Endothelial cell of umbilical vein (primary cell): ENCODE measurements around the gene DNAJC6. TPM values are rescaled to one million over a fixed set of nuclear protein-coding genes. Genes with fewer than 3 reads are reported as not detected.

Source experiments
- BruUV-seq: library from RNA; stranded (reverse); fragments of 400-500 nt; replicated peaks from 2 replicates; lab custom pipeline; 2021; lab: Mats Ljungman, UMichigan
- CTCF ChIA-PET: fragments of 300-600, 350-600 bp; sonication (Branson Sonifier 250); formaldehyde crosslinking; loops from one replicate; lab custom pipeline; 2021; ENCODE audit warnings: antibody characterized with exemption, inconsistent platforms; lab: Charles Lee
- POLR2A ChIA-PET: fragments of 300-600, 350-600 bp; sonication (Branson Sonifier 250); formaldehyde crosslinking; loops from one replicate; lab custom pipeline; 2021; ENCODE audit warnings: antibody characterized with exemption, inconsistent platforms; lab: Charles Lee
- DNase-seq: peaks from one replicate; pipeline ENCODE4 v3.0.0-alpha.2; 2011; ENCODE audit warnings: low read depth, low spot score
- FAIRE-seq: peaks from 2 replicates; lab custom pipeline; 2011; peaks lifted over from hg19 to GRCh38; lab: Jason Lieb, UNC
- H2AFZ ChIP-seq: 2 replicates; pipeline ENCODE4 v1.6.0; 2012; ENCODE audit warnings: low read depth, low read length, control low read depth, inconsistent platforms
- H3K27ac ChIP-seq: 2 replicates; pipeline ENCODE4 v1.5.1; 2011; ENCODE audit warnings: low read depth, mild to moderate bottlenecking, control low read depth, low read length, moderate library complexity; ENCODE audit not compliant: insufficient read depth
- H3K27me3 ChIP-seq, 2 experiments: 2 replicates each; pipeline versions ENCODE4 v1.6.0 to v1.6.1; 2011; ENCODE audit warnings: low read length in 2 of 2, mixed read lengths in 1 of 2; ENCODE audit not compliant: control insufficient read depth in 2 of 2, insufficient read depth in 2 of 2
- H3K36me3 ChIP-seq, 2 experiments: 2 replicates in 1 of 2; 3 replicates in 1 of 2; pipeline ENCODE4 v1.5.1; 2011; ENCODE audit warnings: low read length in 2 of 2, mild to moderate bottlenecking in 1 of 2, moderate library complexity in 1 of 2; ENCODE audit not compliant: control insufficient read depth in 2 of 2, insufficient read depth in 2 of 2; ENCODE audit errors: extremely low read depth in 1 of 2
- H3K4me1 ChIP-seq: 3 replicates; pipeline ENCODE4 v1.5.1; 2011; ENCODE audit warnings: mild to moderate bottlenecking, low read length; ENCODE audit not compliant: control insufficient read depth, insufficient read depth; ENCODE audit errors: extremely low read depth
- H3K4me2 ChIP-seq: 2 replicates; pipeline ENCODE4 v1.6.1; 2011; ENCODE audit warnings: low read length, control low read depth, mixed read lengths; ENCODE audit not compliant: insufficient read depth
- H3K4me3 ChIP-seq, 3 experiments: fragments of 200-600 bp in 1 of 3; sonication (generic), shearing (Covaris generic) in 1 of 3; replicated peaks in 1 of 3; 2 replicates each; pipeline ENCODE4 v1.5.1; 2011 to 2016; ENCODE audit warnings: control low read depth in 3 of 3, low read length in 3 of 3, mild to moderate bottlenecking in 2 of 3, inconsistent platforms in 1 of 3, low read depth in 1 of 3, moderate library complexity in 1 of 3; ENCODE audit not compliant: insufficient read depth in 1 of 3
- H3K79me2 ChIP-seq: 2 replicates; pipeline ENCODE4 v1.6.0; 2012; ENCODE audit warnings: low read length, inconsistent platforms; ENCODE audit not compliant: control insufficient read depth, insufficient read depth
- H3K9ac ChIP-seq: replicated peaks from 2 replicates; pipeline ENCODE3; 2011; ENCODE audit warnings: low read length, control low read depth; ENCODE audit not compliant: insufficient read depth; ENCODE audit errors: extremely low read depth
- H3K9me1 ChIP-seq: replicated peaks from 3 replicates; pipeline ENCODE4 v1.6.0; 2011; ENCODE audit warnings: mild to moderate bottlenecking, low read length; ENCODE audit not compliant: control insufficient read depth, insufficient read depth; ENCODE audit errors: extremely low read depth
- H3K9me3 ChIP-seq: replicated peaks from 2 replicates; pipeline ENCODE4 v1.5.1; 2012; ENCODE audit warnings: low read length, inconsistent platforms; ENCODE audit not compliant: control insufficient read depth, insufficient read depth
- H4K20me1 ChIP-seq: replicated peaks from 2 replicates; pipeline ENCODE3; 2011; ENCODE audit warnings: mild to moderate bottlenecking, low read length; ENCODE audit not compliant: control insufficient read depth, insufficient read depth; ENCODE audit errors: extremely low read depth
- FOS ChIP-seq: IDR thresholded peaks from 2 replicates; pipeline ENCODE4 v1.6.1; 2011; ENCODE audit warnings: mild to moderate bottlenecking, low read length, moderate library complexity, borderline replicate concordance; ENCODE audit not compliant: insufficient read depth
- MYC ChIP-seq: IDR thresholded peaks from one replicate; pipeline ENCODE4 v1.6.1; 2011; ENCODE audit warnings: mild to moderate bottlenecking, low read depth, low read length
- POLR2AphosphoS5 ChIP-seq: IDR thresholded peaks from 2 replicates; pipeline ENCODE4 v1.6.1; 2012; ENCODE audit warnings: low read depth, mild to moderate bottlenecking, control low read depth, low read length, moderate library complexity; ENCODE audit not compliant: insufficient read depth
- dilution Hi-C: fragments of 300-500 bp; cut with MboI; formaldehyde crosslinking; loops from one replicate; pipeline ENCODE4 v1.15.0; 2019; ENCODE audit warnings: low sequenced_read_pairs; ENCODE audit not compliant: extremely low pct_ligation_motif_present
- intact Hi-C: fragments of 100-400 bp; cut with micrococcal nuclease; formaldehyde crosslinking; loops from one replicate; pipeline ENCODE4 v1.10.0; 2022
- polyA plus RNA-seq, 4 experiments: library from polyadenylated mRNA; depleted of rRNA in 3 of 4; stranded (reverse) in 3 of 4; unstranded in 1 of 4; fragments of >200 nt; gene quantifications; 2 replicates each; pipeline versions ENCODE4 v1.2.1 to v1.2.3, GENCODE V29; 2011 to 2012; ENCODE audit warnings: missing spikeins in 1 of 4
- total RNA-seq: library from RNA; stranded (reverse); gene quantifications from 2 replicates; pipeline ENCODE4 v1.2.3, GENCODE V29; 2021
- TF ChIP-seq, protein P1 (sequence below), 2 donors: IDR thresholded peaks; 1 replicate in 1 of 2; 2 replicates in 1 of 2; pipeline ENCODE4 v1.5.1; 2011; ENCODE audit warnings: low read length in 2 of 2, mild to moderate bottlenecking in 2 of 2, moderate library complexity in 2 of 2, control low read depth in 1 of 2, inconsistent platforms in 1 of 2, low read depth in 1 of 2; ENCODE audit not compliant: insufficient read depth in 1 of 2; ENCODE audit errors: extremely low read depth in 1 of 2
- TF ChIP-seq, protein P2 (sequence below): IDR thresholded peaks from 2 replicates; pipeline ENCODE4 v1.6.1; 2011; ENCODE audit not compliant: insufficient read depth, insufficient read length

Gene DNAJC6
- total and polyA plus RNA-seq, 2 donors (not counting 3 experiments of a cell fraction or from before 2014, with no cell fraction given): 2.3 to 4.9 TPM

DNA sequence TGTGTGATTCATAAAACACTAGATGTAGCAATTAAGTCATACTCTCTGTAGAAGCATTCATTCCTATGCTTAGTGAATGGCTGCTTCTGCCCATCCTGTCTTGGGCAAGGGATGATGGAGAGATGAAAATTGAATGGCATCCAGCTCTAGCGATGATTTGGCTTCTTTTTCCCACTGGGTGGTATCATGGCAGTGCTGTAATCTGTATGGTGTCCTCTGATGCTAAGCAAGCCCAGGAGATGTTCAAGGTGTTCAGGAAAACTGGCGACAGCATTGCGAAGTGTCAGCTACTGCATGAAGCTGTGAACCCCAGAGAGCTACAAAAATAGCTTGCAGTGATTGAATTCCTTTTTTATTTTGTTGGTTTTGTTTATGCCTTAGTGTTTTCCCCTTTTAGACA, 62.2 kb downstream of the DNAJC6 start:
- Histone ChIP-seq H3K9me1 (no peaks in the 10 kb centered on the region), H2AFZ (no peak overlapping the region), H3K27me3 (no peaks in the 10 kb centered on the region), H3K36me3 (no peaks in the 10 kb centered on the region), H3K4me3 (no peak overlapping the region), H3K9ac (no peak overlapping the region), H4K20me1 (no peaks in the 10 kb centered on the region), H3K79me2 (no peaks in the 10 kb centered on the region), H3K9me3 (no peaks in the 10 kb centered on the region), H3K4me2 (no peak overlapping the region), H3K4me1 (no peaks in the 10 kb centered on the region), H3K27ac (no peak overlapping the region)
- POLR2A ChIA-PET: no interaction called here
- CTCF ChIA-PET: interaction anchor here (1.3 to 1.7 kb wide), 2 partner anchors 17 to 88 kb away, joined by 4 to 7 read pairs; no protein-coding TSS in a partner anchor
- dilution Hi-C loops: no loop called here
- DNase-seq (no peak), FAIRE-seq (no peak)
- intact Hi-C loops: no loop called here
- no TSS peak for BruUV-seq
- TF ChIP-seq, protein P1, sequence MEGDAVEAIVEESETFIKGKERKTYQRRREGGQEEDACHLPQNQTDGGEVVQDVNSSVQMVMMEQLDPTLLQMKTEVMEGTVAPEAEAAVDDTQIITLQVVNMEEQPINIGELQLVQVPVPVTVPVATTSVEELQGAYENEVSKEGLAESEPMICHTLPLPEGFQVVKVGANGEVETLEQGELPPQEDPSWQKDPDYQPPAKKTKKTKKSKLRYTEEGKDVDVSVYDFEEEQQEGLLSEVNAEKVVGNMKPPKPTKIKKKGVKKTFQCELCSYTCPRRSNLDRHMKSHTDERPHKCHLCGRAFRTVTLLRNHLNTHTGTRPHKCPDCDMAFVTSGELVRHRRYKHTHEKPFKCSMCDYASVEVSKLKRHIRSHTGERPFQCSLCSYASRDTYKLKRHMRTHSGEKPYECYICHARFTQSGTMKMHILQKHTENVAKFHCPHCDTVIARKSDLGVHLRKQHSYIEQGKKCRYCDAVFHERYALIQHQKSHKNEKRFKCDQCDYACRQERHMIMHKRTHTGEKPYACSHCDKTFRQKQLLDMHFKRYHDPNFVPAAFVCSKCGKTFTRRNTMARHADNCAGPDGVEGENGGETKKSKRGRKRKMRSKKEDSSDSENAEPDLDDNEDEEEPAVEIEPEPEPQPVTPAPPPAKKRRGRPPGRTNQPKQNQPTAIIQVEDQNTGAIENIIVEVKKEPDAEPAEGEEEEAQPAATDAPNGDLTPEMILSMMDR (IDR thresholded peaks at IDR 0.05; ENCODE audit: extremely low read depth in 1 of 2, insufficient read depth in 1 of 2, low read depth in 1 of 2, low read length in 2 of 2): no peak
- TF ChIP-seq POLR2AphosphoS5 (no peak), MYC (no peak), FOS (no peak)
- TF ChIP-seq, protein P2, sequence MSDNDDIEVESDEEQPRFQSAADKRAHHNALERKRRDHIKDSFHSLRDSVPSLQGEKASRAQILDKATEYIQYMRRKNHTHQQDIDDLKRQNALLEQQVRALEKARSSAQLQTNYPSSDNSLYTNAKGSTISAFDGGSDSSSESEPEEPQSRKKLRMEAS: no peak

DNA sequence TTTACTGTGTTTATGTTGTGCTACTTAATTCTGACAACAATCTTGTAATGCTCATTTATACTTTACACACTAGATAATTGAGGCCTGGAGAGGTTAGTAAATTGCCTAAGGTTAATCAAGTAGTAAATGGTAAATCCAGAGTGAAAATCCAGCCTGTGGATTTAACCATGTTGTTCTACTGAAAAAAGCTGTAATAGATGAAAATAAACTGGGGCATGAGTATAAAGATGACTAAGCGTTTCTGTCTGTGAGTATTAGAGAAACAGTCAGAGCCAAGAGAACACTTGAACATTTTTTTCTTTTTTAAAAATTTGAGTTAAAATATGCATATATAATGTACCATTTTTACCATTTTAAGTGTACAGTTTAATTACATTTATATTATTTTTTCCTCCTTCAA, 63.2 kb downstream of the DNAJC6 start:
- FAIRE-seq: no peak
- ChIA-PET CTCF (interaction anchor here (0.9 to 1.7 kb wide), 2 partner anchors 18 to 87 kb away, joined by 3 to 7 read pairs; no protein-coding TSS in a partner anchor), POLR2A (no interaction called here)
- H3K9me1 ChIP-seq: no peaks in the 10 kb centered on the region
- H3K4me1 ChIP-seq: no peaks in the 10 kb centered on the region
- no TSS peak for BruUV-seq
- intact Hi-C loops (no loop called here), dilution Hi-C loops (no loop called here)
- DNase-seq: no peak
- TF ChIP-seq MYC: no peak
- TF ChIP-seq FOS: no peak
- TF ChIP-seq, protein P2: no peak
- TF ChIP-seq, protein P1 (IDR thresholded peaks at IDR 0.05; ENCODE audit: extremely low read depth in 1 of 2, insufficient read depth in 1 of 2, low read depth in 1 of 2, low read length in 2 of 2): no peak
- H3K27me3 ChIP-seq: no peaks in the 10 kb centered on the region
- H3K4me2 ChIP-seq: no peak overlapping the region
- no peak overlapping the region for H3K4me3 ChIP-seq
- no peak overlapping the region for H2AFZ ChIP-seq
- no peaks in the 10 kb centered on the region for H4K20me1 ChIP-seq
- no peaks in the 10 kb centered on the region for H3K79me2 ChIP-seq
- H3K9ac ChIP-seq: no peak overlapping the region
- no peaks in the 10 kb centered on the region for H3K36me3 ChIP-seq
- H3K27ac ChIP-seq: no peak overlapping the region
- H3K9me3 ChIP-seq: no peaks in the 10 kb centered on the region
